Measurements from ENCODE around the gene FANK1.
A peak's percentile ranks its signal among the peaks of the same experiment; 100 is the strongest.

Gene FANK1

GRCh38 chr10:125992254-125992653 lies 95.9 kb downstream of the FANK1 start:
- no peak for DNase-seq

- no peak for DNase-seq
Measured at GRCh38 chr10:125994601-125995000, 98.2 kb downstream of the FANK1 start.

GRCh38 chr10:125995726-125996304 lies 99.5 kb downstream of the FANK1 start:
- no peak for DNase-seq

GRCh38 chr10:125997586-125997985 lies 101.2 kb downstream of the FANK1 start:
- no peak for DNase-seq

- DNase-seq, result no peak
Measured at GRCh38 chr10:125999694-126000093, 103.3 kb downstream of the FANK1 start.

GRCh38 chr10:126001576-126001975 lies 105.2 kb downstream of the FANK1 start:
- no peak for DNase-seq

GRCh38 chr10:126004752-126005151 lies 108.4 kb downstream of the FANK1 start:
- DNase-seq, result no peak

GRCh38 chr10:126006264-126006663 lies 109.9 kb downstream of the FANK1 start:
- no peak for DNase-seq

- DNase-seq, result no peak
Measured at GRCh38 chr10:126006906-126007305, 110.5 kb downstream of the FANK1 start.

- DNase-seq, result no peak
Measured at GRCh38 chr10:126009650-126010049, 113.3 kb downstream of the FANK1 start.

- DNase-seq, result no peak
Measured at GRCh38 chr10:126011995-126012394, 115.6 kb downstream of the FANK1 start.

- no peak for DNase-seq
Measured at GRCh38 chr10:126012485-126012884, 116.1 kb downstream of the FANK1 start.

- DNase-seq, result peak; percentile 56
Measured at GRCh38 chr10:126013489-126014281, 117.3 kb downstream of the FANK1 start.

- no peak for DNase-seq
Measured at GRCh38 chr10:126014309-126014708, 117.9 kb downstream of the FANK1 start.

GRCh38 chr10:126015413-126015812 lies 119.0 kb downstream of the FANK1 start:
- no peak for DNase-seq

- no peak for DNase-seq
Measured at GRCh38 chr10:126016156-126016805, 119.9 kb downstream of the FANK1 start.

- DNase-seq, result no peak
Measured at GRCh38 chr10:126016882-126017281, 120.5 kb downstream of the FANK1 start.

GRCh38 chr10:126017961-126018560 lies 121.7 kb downstream of the FANK1 start:
- DNase-seq, result no peak

- no peak for DNase-seq
Measured at GRCh38 chr10:126021833-126022500, 125.6 kb downstream of the FANK1 start.

- DNase-seq, result no peak
Measured at GRCh38 chr10:126022841-126023240, 126.5 kb downstream of the FANK1 start.

- DNase-seq, result no peak
Measured at GRCh38 chr10:126027692-126028091, 131.3 kb downstream of the FANK1 start.

- DNase-seq, result no peak
Measured at GRCh38 chr10:126029999-126030398, 133.6 kb downstream of the FANK1 start.

GRCh38 chr10:126034586-126034985 lies 138.2 kb downstream of the FANK1 start:
- DNase-seq, result no peak

All from OCI-M1 (cell line).